ENCODE data around the gene SMIM45.

SMIM45 gene

DNA sequence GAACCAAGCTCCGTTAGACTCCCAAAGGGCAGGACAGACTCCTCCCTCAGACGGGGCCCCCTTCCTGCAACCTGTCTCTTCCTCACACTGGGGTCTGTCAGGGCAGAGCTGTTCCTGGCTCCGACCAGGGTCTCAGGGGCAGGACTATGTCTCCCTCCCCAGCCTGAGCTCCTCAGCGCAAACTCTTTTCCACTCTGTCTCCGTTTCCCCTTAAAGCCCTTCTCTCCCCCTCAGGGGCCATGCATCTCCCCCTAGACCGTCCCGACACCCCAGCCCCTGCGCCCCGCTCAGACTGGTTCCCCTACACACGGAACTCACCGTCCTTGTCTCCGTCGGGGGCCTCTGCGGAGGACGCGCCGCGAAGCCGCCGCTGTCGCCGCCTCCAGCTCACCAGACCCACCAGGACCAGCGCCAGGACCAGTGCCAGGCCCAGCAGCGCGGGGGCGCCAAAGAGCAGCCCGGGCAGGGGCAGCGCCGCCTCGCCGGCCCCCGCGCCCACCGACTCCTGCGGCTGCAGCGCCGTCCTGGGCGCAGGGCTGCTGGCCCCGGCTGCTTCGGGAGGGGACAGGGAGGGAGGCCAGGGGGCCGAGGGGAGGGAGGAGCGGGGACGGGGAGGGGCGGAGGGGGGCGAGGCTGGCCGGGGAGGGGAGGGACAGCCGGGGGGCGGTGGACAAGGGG is 26.0 kb upstream of the SMIM45 start:
- Histone ChIP-seq H3K9me3 (ENCODE audit: control insufficient read depth in 2 of 2, low read length in 2 of 2) (no peaks in the 10 kb centered on the region), H3K4me1 (ENCODE audit: control insufficient read depth in 2 of 2, insufficient read depth in 2 of 2, low read length in 2 of 2) (no peaks in the 10 kb centered on the region), H3K36me3 (ENCODE audit: control insufficient read depth in 2 of 2, insufficient read depth in 2 of 2, low read length in 2 of 2) (no peaks in the 10 kb centered on the region), H3K9ac (ENCODE audit: low read depth in 1 of 2, low read length in 2 of 2) (peak overlapping the region in 1 of 2 donors; percentile 41), H3K27ac (ENCODE audit: low read depth in 2 of 2, low read length in 2 of 2) (peak overlapping the region in 1 of 2 donors; percentile 58), H3K27me3 (ENCODE audit: control insufficient read depth in 2 of 2, insufficient read depth in 2 of 2, low read length in 2 of 2) (peaks cover 7 to 10% of the 10 kb centered on the region in 2 donors), H3K4me3 (ENCODE audit: low read length in 2 of 2) (peak overlapping the region; percentile 35 to 50)

DNA sequence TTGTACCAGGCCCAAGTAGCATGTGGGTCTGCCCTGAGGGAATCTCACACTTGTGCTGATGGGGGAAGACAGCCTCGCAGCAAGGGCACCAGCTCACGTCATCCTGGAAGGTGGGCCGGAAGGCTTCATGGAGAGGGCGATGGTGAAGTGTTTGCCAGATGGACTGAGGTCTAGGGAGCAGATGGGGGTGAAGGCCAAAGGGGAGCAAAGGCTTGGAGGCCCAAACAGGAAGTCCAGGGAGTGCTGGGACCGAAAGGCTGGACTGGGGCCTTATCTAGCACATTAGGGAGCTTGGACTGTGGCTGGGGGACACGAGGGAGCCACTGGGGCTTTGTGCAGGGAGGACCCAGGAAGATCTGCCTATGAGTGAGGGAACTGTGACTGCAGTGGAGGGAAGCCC is 24.1 kb upstream of the SMIM45 start:
- Histone ChIP-seq H3K4me3 (ENCODE audit: low read length in 2 of 2) (no peak overlapping the region), H3K27ac (ENCODE audit: low read depth in 2 of 2, low read length in 2 of 2) (no peak overlapping the region), H3K4me1 (ENCODE audit: control insufficient read depth in 2 of 2, insufficient read depth in 2 of 2, low read length in 2 of 2) (no peaks in the 10 kb centered on the region), H3K9me3 (ENCODE audit: control insufficient read depth in 2 of 2, low read length in 2 of 2) (no peaks in the 10 kb centered on the region), H3K36me3 (ENCODE audit: control insufficient read depth in 2 of 2, insufficient read depth in 2 of 2, low read length in 2 of 2) (no peaks in the 10 kb centered on the region), H3K9ac (ENCODE audit: low read depth in 1 of 2, low read length in 2 of 2) (no peak overlapping the region), H3K27me3 (ENCODE audit: control insufficient read depth in 2 of 2, insufficient read depth in 2 of 2, low read length in 2 of 2) (peaks cover 7 to 10% of the 10 kb centered on the region in 2 donors)

DNA sequence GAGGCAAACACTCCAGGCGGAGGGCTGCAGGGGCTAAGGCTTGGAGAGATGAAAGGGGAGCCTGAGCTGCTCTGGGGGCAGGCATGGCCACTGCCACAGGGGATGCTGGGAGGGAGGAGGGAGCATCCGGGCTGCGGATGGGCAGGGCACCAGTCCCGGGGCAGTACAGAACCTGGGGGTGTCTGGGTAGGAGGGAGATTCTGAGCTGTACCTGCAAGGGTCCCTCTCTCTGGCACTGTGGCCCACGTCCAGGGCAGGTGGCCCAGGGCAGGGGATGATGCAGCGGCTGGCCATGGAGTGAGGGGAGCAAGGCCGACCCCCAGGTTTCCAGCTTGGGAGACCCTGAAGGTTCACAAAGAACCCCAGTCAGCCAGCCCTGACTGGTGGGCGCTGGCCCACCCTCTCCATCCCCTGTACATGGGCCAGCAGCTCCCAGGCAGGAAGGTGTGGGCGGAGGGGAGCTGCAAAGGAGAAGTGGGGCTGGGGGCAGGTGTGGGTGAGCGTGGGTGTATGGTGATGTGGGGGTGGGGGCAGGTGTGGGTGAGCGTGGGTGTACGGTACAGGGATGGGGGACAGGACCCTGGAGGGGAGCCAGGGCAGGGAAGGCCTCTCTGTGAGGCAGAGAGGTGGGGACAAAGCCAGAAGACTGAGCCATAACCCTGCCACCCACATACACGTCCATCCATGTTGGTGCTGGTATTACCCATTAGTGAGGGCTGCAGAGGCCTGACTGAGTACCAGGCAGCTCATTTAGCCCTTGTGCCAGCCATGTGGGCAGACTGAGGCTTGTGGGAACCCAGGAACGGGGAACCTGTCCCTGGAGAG is 23.1 kb upstream of the SMIM45 start:
- no peaks in the 10 kb centered on the region for H3K9me3 ChIP-seq (ENCODE audit: control insufficient read depth in 2 of 2, low read length in 2 of 2)
- no peaks in the 10 kb centered on the region for H3K4me1 ChIP-seq (ENCODE audit: control insufficient read depth in 2 of 2, insufficient read depth in 2 of 2, low read length in 2 of 2)
- no peak overlapping the region for H3K4me3 ChIP-seq (ENCODE audit: low read length in 2 of 2)
- H3K9ac ChIP-seq (ENCODE audit: low read depth in 1 of 2, low read length in 2 of 2), result no peak overlapping the region
- no peak overlapping the region for H3K27ac ChIP-seq (ENCODE audit: low read depth in 2 of 2, low read length in 2 of 2)
- H3K27me3 ChIP-seq (ENCODE audit: control insufficient read depth in 2 of 2, insufficient read depth in 2 of 2, low read length in 2 of 2), result peaks cover 7 to 10% of the 10 kb centered on the region in 2 donors
- H3K36me3 ChIP-seq (ENCODE audit: control insufficient read depth in 2 of 2, insufficient read depth in 2 of 2, low read length in 2 of 2), result no peaks in the 10 kb centered on the region

DNA sequence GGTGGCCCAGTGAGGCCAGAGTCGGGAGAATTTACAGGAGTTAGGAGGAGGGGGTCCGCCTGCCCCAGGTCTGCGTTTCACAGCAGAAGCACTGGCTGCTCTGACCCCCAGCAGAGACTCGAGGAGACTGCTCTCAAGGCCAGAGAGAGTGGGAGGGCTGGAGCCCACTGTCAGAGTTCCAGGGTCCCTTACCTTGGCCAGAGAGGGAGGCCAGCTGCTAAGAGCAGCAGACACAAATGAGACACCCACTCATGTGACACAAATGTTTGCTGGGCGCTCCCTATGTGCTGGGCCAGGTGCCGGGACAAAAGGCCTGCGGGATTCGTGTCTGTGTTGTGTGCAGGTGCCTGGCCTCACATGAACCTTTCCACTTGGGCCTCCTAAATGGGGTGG is 22.5 kb upstream of the SMIM45 start:
- Histone ChIP-seq H3K9ac (ENCODE audit: low read depth in 1 of 2, low read length in 2 of 2) (no peak overlapping the region), H3K4me3 (ENCODE audit: low read length in 2 of 2) (no peak overlapping the region), H3K4me1 (ENCODE audit: control insufficient read depth in 2 of 2, insufficient read depth in 2 of 2, low read length in 2 of 2) (no peaks in the 10 kb centered on the region), H3K27ac (ENCODE audit: low read depth in 2 of 2, low read length in 2 of 2) (no peak overlapping the region), H3K27me3 (ENCODE audit: control insufficient read depth in 2 of 2, insufficient read depth in 2 of 2, low read length in 2 of 2) (peaks cover 7 to 10% of the 10 kb centered on the region in 2 donors), H3K9me3 (ENCODE audit: control insufficient read depth in 2 of 2, low read length in 2 of 2) (no peaks in the 10 kb centered on the region), H3K36me3 (ENCODE audit: control insufficient read depth in 2 of 2, insufficient read depth in 2 of 2, low read length in 2 of 2) (no peaks in the 10 kb centered on the region)

DNA sequence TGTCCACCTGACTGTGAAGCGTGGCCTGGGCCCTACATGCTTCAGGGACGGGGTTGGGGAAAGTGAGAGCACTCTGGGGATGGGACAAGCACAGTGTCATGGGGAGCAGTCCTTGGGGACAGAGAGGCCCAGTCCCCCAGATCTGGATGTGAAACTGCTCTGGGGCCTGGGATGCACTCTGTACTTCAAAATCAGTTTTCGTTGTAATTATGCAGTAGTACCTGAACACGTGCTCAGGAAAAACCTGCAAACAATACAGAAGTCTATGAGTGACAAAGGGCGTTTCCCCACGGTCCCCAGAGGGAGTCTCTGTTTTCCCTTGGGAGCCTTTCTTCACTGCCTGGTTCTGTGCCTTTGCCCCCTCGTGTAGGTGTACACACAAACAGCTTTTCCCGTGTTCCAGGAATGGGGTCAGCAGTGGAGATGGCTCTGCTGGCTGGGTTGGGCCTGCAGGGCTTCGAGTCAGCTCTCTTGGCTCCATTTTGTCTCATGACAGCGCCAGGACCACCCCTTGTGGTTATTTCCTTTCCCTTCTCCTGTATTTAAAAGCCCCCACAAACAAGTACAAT is 20.2 kb upstream of the SMIM45 start:
- no peaks in the 10 kb centered on the region for H3K27me3 ChIP-seq (ENCODE audit: control insufficient read depth in 2 of 2, insufficient read depth in 2 of 2, low read length in 2 of 2)
- H3K4me1 ChIP-seq (ENCODE audit: control insufficient read depth in 2 of 2, insufficient read depth in 2 of 2, low read length in 2 of 2), result no peaks in the 10 kb centered on the region
- H3K9me3 ChIP-seq (ENCODE audit: control insufficient read depth in 2 of 2, low read length in 2 of 2), result no peaks in the 10 kb centered on the region
- H3K27ac ChIP-seq (ENCODE audit: low read depth in 2 of 2, low read length in 2 of 2), result no peak overlapping the region
- no peaks in the 10 kb centered on the region for H3K36me3 ChIP-seq (ENCODE audit: control insufficient read depth in 2 of 2, insufficient read depth in 2 of 2, low read length in 2 of 2)
- no peak overlapping the region for H3K9ac ChIP-seq (ENCODE audit: low read depth in 1 of 2, low read length in 2 of 2)
- H3K4me3 ChIP-seq (ENCODE audit: low read length in 2 of 2), result no peak overlapping the region

DNA sequence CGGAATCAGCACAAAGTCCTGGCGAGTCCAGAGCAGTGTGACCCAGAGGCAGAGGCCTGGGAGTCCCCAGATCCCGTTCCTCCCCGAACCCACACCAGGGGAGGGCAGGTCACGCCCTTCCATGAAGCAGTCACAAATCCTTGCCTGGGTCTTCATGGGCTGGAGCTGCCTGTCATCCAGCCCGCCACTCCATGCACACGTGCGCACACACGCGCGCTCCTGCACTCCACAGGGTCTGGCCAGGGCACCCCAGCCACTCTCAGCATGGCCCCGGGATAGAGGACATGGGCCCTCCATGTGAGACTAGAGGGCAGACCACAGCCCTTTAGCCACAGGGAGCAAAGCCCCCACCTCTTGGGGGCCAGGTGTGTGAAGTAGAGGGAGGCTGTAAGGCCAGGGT is 19.6 kb upstream of the SMIM45 start:
- no peaks in the 10 kb centered on the region for H3K27me3 ChIP-seq (ENCODE audit: control insufficient read depth in 2 of 2, insufficient read depth in 2 of 2, low read length in 2 of 2)
- H3K9me3 ChIP-seq (ENCODE audit: control insufficient read depth in 2 of 2, low read length in 2 of 2), result no peaks in the 10 kb centered on the region
- H3K4me1 ChIP-seq (ENCODE audit: control insufficient read depth in 2 of 2, insufficient read depth in 2 of 2, low read length in 2 of 2), result no peaks in the 10 kb centered on the region
- no peak overlapping the region for H3K27ac ChIP-seq (ENCODE audit: low read depth in 2 of 2, low read length in 2 of 2)
- no peak overlapping the region for H3K9ac ChIP-seq (ENCODE audit: low read depth in 1 of 2, low read length in 2 of 2)
- H3K36me3 ChIP-seq (ENCODE audit: control insufficient read depth in 2 of 2, insufficient read depth in 2 of 2, low read length in 2 of 2), result no peaks in the 10 kb centered on the region
- H3K4me3 ChIP-seq (ENCODE audit: low read length in 2 of 2), result no peak overlapping the region

DNA sequence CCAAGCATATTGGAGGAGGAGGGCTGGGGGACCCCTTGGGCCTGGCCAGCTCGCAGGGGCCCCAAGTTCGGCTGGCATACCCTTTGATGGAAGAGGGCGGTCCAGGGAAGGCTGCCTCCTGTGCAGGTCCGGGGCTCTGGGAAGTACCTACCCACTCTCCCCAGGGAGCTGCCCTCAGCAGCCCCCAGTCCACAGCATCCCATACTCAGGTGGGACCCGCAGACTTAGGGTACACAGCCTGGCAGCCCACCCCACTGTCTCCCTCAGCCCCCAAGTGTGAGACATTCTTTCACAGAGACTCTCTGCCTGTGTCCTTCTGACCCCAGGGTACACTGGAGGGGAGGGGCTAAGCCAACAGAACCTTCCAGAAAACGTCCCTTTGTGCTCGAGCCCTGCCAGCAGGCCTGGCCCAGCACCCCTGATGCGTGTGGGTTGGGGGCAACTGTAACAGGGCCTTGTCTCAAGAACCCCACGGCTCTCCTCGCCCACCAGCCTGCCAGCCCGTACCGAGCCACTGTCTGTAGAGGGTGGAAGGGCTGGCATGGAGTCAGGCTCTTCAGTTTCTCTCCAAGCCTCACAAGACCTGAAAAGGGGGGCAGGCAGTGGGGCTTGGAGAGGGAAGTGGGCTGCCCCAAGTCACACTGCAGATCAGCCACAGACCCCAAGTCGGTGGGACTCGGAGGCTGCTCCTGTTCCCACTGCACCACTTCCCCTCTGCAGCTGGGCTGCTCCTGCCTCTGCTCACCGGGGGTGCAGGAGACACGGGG is 18.4 kb upstream of the SMIM45 start:
- no peak overlapping the region for H3K27ac ChIP-seq (ENCODE audit: low read depth in 2 of 2, low read length in 2 of 2)
- no peak overlapping the region for H3K4me3 ChIP-seq (ENCODE audit: low read length in 2 of 2)

DNA sequence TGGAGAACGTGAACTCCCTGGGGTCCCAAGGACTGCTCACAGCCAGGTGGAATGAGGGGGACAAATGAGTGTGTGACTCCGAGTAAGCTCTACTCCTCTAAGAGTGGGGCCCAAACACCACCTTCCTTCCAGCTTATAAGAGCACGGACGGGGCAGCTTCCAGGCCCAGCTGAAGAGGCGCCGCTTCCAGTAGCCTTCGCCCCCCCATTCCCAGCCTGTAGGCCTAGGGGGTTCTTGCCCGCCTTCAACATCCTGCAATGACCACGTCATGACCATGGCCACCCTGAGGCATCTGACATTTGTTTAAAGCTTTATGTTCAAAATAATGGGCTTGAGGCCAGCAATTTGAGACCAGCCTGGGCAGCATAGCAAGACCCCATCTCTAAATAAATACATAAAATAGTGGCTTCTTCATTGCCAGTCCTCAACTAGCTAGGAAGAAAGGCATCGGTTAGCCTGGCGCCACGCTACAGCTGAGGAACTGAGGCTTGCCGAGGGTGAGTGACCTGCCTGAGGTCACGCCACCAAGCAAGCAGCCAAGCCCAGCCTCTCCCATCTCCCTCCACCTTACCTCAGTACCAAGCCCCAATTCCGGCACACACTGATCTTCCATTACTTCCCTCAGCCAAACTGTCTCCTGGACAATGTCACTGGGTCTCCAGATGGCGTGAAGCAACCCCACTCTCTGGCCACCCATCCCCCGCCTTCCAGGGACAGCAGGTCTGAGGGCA is 17.5 kb upstream of the SMIM45 start:
- Histone ChIP-seq H3K4me3 (ENCODE audit: low read length in 2 of 2) (no peak overlapping the region), H3K27me3 (ENCODE audit: control insufficient read depth in 2 of 2, insufficient read depth in 2 of 2, low read length in 2 of 2) (no peaks in the 10 kb centered on the region), H3K27ac (ENCODE audit: low read depth in 2 of 2, low read length in 2 of 2) (no peak overlapping the region), H3K36me3 (ENCODE audit: control insufficient read depth in 2 of 2, insufficient read depth in 2 of 2, low read length in 2 of 2) (no peaks in the 10 kb centered on the region), H3K9ac (ENCODE audit: low read depth in 1 of 2, low read length in 2 of 2) (no peak overlapping the region), H3K9me3 (ENCODE audit: control insufficient read depth in 2 of 2, low read length in 2 of 2) (no peaks in the 10 kb centered on the region), H3K4me1 (ENCODE audit: control insufficient read depth in 2 of 2, insufficient read depth in 2 of 2, low read length in 2 of 2) (peaks cover 6% of the 10 kb centered on the region in 2 donors)

More for the DNA sequence above, 18.4 kb upstream of the SMIM45 start:
- H3K36me3 ChIP-seq (ENCODE audit: control insufficient read depth in 2 of 2, insufficient read depth in 2 of 2, low read length in 2 of 2), result no peaks in the 10 kb centered on the region
- H3K27me3 ChIP-seq (ENCODE audit: control insufficient read depth in 2 of 2, insufficient read depth in 2 of 2, low read length in 2 of 2), result no peaks in the 10 kb centered on the region
- no peaks in the 10 kb centered on the region for H3K9me3 ChIP-seq (ENCODE audit: control insufficient read depth in 2 of 2, low read length in 2 of 2)
- H3K4me1 ChIP-seq (ENCODE audit: control insufficient read depth in 2 of 2, insufficient read depth in 2 of 2, low read length in 2 of 2), result no peaks in the 10 kb centered on the region
- H3K9ac ChIP-seq (ENCODE audit: low read depth in 1 of 2, low read length in 2 of 2), result no peak overlapping the region

DNA sequence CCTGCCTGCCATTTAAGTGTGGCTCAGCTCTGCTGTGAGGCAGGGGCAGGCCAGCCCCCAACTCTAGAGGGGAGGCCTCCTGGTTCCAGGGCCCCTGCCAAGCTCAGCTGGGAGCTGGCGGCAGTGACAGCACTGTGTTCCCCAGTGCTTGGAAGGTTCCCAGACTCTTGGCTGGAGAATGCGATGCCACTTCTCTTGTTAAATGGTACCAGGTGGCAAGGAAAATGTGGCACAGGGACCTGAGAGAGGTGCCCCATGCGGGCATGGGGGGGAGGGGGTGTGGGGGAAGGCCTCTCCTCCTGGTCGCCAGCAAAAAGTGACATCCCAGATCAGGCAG is 17.0 kb upstream of the SMIM45 start:
- H3K36me3 ChIP-seq (ENCODE audit: control insufficient read depth in 2 of 2, insufficient read depth in 2 of 2, low read length in 2 of 2), result no peaks in the 10 kb centered on the region
- no peak overlapping the region for H3K27ac ChIP-seq (ENCODE audit: low read depth in 2 of 2, low read length in 2 of 2)
- no peak overlapping the region for H3K4me3 ChIP-seq (ENCODE audit: low read length in 2 of 2)
- peaks cover 8 to 10% of the 10 kb centered on the region in 2 donors for H3K4me1 ChIP-seq (ENCODE audit: control insufficient read depth in 2 of 2, insufficient read depth in 2 of 2, low read length in 2 of 2)
- H3K9ac ChIP-seq (ENCODE audit: low read depth in 1 of 2, low read length in 2 of 2), result no peak overlapping the region
- H3K27me3 ChIP-seq (ENCODE audit: control insufficient read depth in 2 of 2, insufficient read depth in 2 of 2, low read length in 2 of 2), result no peaks in the 10 kb centered on the region
- no peaks in the 10 kb centered on the region for H3K9me3 ChIP-seq (ENCODE audit: control insufficient read depth in 2 of 2, low read length in 2 of 2)

Measured in mucosa of rectum (tissue), 2 donors.